HG03108 (cell line): ENCODE measurements around the gene CDK11B.
"Not testable (repeated sequence)": the region's sequence is repeated elsewhere in the genome, so short reads cannot be mapped to it uniquely, and the experiment has no call there.

ENCODE experiments used
- ATAC-seq: cut with Tn5 transposase; IDR thresholded peaks from one replicate; pipeline ENCODE4 v1.9.1; 2021; ENCODE audit warnings: moderate library complexity; ENCODE audit not compliant: unreplicated experiment

Gene CDK11B

DNA sequence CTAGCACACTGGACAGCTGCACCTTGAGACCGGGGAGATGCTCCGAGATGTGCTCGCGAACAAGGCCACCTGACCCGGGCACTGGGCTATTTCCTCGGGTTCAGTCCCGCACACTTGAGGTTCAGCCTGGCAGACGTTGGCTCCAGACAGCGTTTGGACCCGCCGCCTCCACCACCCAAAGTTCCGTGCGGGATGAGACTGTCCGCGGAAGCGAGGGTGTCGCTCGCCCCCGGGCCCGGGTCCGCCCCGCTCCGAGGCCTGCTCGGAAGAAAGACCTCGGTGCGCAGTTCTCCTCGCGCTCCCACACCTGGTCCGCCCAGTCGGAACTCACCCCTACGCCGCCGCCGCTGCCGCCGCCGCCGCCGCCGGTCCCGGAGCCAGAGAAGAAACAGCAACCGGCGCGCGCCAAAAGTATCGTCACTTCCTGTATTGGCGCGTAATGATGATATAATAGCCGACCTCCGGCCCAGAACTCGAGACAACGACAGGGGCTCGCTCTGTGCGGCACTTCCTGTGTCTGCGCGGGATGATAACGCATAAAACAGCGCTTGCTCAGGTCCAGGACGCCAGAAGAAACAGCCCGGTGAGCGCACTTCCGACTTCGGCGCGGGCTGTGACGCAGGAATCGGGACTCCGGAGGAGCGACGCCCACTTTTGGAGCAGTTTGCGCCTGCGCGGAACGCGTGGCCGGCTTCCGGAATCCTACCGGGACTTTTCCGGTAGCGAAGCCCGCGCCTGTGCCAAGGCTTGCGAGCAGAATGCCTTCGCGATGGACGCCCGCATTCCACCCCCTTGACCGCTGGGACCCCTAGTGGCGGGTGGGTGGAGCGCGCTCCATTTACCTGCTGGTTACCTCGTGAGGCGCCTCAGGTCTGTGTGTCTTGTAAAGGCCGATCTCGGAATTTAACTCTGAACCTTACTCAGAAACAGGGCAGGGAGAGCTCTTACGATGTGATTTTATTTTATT is at the start of gene CDK11B:
CDK11B (minus strand) TSS at position 422 of the 967 bp plus-strand sequence. CDS start 1,519 bp downstream, outside the sequence.
- peak; percentile 87 for ATAC-seq

- not testable (repeated sequence) for ATAC-seq
Observed at GRCh38 chr1:1707897-1708296, 49.1 kb upstream of the CDK11B start.

DNA sequence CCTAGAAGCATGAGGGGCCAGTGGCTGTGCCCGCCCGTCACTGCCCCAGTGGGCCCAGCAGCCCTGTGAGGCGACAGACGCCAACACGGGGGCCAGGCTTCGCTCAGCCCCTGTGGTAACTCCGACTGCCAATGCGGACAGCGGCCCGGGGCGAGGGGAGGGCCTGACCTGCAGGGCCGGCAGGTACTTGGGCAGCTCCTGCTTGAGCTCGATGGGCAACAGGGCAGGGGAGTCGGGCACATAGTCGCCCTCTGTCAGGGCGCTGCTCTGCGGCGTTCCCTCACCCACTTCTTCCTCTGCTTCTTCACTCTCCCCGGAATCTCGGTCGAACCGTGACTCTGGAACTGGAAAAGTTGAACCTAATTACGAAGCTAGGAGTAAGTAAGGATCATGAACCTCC is 48.4 kb upstream of the CDK11B start:
- not testable (repeated sequence) for ATAC-seq

- not testable (repeated sequence) for ATAC-seq
Observed at GRCh38 chr1:1705623-1706022, 46.8 kb upstream of the CDK11B start.

DNA sequence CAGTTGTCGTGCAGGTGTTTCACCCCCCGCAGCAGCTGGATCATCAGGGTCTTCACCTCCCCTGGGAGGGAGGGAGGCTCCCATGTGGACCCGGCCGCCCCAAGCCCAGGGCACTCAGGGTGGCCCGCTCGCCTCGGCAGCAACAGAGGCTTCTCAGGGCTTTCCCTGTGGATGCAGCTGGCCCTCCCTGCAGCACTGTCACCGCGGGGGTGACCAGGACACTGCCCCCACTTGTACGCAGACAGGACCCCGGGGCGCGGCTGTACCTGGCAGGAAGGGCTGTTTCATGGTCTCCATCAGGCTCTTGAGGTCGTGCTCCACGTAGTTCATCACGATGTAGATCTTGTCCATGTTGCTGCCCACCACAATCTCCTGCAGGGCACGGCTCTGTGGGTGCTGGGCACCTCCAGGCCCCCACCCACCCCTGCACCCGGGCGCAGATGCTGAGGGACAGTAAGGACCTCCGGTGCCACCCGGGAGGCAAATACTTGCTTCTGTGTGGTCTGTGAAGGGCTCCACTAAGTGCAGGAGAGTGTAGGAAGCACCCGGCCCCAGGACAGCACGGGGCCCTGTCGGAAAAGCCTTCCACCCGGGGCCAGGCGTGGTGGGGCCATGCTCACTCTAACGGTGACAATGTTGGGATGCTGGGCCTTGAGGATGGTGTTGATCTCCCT is 45.6 kb upstream of the CDK11B start:
- ATAC-seq, result not testable (repeated sequence)

- ATAC-seq, result no peak
Observed at GRCh38 chr1:1703796-1704195, 45.0 kb upstream of the CDK11B start.

DNA sequence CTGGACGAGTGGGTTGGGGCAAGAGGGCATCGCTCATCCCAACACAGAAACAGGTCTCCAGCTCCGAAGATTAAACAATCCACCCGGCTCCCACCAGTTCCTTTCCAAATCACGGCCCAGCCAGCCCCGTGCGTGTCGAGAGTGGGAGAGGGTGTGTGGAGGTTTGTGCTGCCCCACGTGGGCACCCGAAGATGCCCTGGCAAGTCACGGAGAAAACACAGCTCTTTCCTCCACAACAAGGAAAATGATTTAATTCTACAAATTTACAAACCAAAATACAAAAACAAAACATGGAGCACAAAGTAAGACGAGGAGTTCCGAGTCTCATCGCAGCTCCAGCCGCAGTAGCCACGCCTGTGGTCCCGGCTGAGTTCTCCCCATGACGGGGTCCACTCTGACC is 43.7 kb upstream of the CDK11B start:
- ATAC-seq, result not testable (repeated sequence)

- not testable (repeated sequence) for ATAC-seq
Observed at GRCh38 chr1:1700557-1700956, 41.8 kb upstream of the CDK11B start.

- ATAC-seq, result not testable (repeated sequence)
Observed at GRCh38 chr1:1700067-1700466, 41.3 kb upstream of the CDK11B start.

DNA sequence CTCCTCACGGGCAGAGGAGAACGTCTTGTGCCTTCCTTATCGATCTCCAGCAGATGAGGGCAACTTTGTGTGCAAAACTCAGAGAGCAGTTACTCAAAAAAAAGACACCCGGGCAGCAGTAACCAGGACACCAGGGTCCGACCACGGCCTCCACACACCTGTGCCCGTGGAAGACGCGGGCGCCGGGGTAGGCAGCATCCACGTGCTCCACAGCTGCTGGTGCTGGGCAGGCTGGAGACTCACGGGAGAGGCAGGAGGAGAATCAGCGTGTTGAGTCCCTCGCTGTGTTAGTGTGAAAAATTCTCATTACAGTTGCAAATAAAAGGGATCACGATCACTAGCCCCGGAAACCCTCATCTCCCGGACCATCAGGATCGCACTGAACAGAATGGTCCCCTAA is 40.3 kb upstream of the CDK11B start:
- ATAC-seq, result not testable (repeated sequence)

GRCh38 chr1:1697358-1698183 is 38.8 kb upstream of the CDK11B start:
- ATAC-seq, result not testable (repeated sequence)

DNA sequence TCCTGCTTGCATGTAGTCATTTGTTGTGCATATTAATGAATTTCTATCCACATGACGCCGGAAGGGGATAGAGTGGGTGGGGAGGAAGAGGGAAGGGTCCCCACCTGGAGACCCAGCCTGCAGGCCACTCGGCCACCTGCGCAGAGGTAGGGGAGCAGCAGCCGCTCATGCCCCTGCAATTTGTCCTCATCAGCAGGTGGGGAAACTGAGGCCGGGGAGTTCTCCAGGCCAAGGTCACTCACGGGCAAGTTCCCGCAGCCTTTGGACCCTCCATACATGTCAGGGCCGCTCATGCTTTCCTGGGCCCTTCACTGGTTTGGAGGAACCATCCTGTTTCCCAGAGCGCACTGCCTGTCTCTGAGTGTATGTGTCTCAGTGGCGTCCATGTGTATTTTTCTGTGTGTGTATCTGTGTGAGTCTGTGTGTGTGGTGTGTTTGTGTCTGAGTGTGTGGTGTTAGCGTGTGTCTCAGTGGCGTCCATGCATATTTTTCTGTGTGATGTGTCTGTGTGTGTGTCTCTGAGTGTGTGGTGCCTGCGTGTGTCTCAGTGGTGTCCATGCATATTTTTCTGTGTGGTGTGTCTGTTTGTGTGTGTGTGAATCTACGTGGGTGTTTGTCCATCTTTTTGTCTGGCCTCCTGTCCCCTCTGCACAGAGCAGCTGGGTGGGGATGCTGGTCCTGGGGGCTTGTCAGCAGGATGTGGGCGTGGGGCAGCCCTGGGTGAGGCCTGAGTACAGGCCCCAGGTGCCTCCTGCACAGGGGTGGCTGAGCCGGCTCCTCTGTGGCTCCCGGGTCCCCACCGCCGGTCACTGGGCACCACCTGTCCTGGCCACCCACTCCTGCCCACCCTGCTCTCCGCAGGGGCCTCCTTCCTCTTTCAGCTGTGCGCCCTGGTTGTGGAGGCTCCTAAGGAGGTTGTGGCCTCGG is 37.9 kb upstream of the CDK11B start:
- not testable (repeated sequence) for ATAC-seq

DNA sequence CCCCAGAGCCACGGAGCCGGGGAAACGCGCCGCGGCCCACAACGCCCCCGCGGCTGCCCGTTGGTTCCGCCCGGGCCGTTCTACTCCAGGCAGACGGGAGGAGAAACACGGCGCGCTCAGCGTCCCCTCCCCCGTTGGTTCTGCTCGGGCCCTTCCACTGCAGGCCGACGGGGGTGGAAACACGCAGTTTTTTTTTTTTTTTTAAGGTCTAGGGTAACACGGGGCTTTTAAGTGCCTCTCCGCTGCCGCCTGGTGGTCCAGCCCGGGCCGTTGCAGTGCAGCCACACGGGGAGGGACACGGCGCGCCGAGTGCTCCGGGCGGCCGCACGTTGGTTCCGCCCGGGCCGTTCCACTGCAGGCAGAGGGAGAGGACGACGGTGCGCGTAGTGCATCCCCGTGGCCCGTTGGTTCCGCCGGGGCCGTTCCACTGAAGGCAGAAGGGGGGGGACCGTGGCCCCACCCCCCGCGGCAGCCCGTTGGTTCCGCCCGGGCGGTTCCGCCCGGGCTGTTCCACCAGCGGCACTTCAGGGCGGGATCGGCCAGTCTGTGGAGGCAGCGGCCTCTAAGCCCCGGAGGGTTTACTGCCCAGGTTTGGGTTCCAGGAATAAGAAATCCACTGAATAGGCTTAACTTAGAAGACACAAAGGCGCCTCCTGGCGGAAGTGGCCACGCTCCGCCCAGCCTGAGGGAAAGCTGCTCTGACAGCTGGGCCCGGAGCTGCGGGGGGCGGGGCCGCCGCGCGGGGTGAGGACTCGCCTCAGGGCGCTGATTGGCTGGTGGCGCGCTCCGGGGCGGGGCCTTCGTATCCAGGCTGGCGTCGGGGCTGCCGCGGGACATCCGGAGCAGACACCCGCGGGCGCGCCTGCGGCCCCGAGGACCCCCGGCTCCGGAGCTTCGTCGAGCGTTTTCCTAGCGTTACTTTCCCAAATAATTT is 34.2 kb upstream of the CDK11B start, which contains the start of gene SLC35E2B:
SLC35E2B (minus strand) TSS at position 82 of the 934 bp plus-strand sequence. CDS start 16,096 bp downstream, outside the sequence.
- peak; percentile 68 for ATAC-seq

- peak; percentile 25 for ATAC-seq
Observed at GRCh38 chr1:1692324-1692713, 33.5 kb upstream of the CDK11B start.

- ATAC-seq, result not testable (repeated sequence)
Observed at GRCh38 chr1:1691443-1691842, 32.6 kb upstream of the CDK11B start.

GRCh38 chr1:1689526-1689925 is 30.7 kb upstream of the CDK11B start:
- not testable (repeated sequence) for ATAC-seq

DNA sequence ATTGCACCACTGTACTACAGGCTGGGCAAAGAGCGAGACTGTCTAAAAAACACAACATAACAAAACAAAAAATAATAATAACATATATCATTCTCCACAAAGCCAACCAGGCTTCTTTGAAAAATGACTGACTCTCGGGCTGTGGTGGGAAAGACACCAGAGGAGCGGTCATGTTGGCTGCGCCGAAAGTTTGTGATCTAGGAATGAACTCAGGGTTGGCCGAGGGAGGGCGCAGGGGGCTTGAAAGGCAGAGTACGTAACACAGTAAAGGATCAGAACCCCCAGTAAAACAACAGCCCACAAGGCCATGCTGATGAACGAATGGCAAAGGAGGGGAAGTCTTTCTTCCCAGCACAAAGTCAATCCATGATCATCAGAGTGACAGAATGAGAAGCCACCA is 29.0 kb upstream of the CDK11B start:
- ATAC-seq, result no peak

GRCh38 chr1:1684031-1684681 is 25.4 kb upstream of the CDK11B start:
- no peak for ATAC-seq
